NCI-H2081 (cell line): Measurements from ENCODE around the gene LPCAT3.
"Not testable (repeated sequence)": the region's sequence is repeated elsewhere in the genome, so short reads cannot be mapped to it uniquely, and the experiment has no call there.

Experiments used
- DNase-seq, 2 experiments: peaks; one replicate each; lab custom pipeline; 2025; lab: John Stamatoyannopoulos, UW

LPCAT3 gene

DNA sequence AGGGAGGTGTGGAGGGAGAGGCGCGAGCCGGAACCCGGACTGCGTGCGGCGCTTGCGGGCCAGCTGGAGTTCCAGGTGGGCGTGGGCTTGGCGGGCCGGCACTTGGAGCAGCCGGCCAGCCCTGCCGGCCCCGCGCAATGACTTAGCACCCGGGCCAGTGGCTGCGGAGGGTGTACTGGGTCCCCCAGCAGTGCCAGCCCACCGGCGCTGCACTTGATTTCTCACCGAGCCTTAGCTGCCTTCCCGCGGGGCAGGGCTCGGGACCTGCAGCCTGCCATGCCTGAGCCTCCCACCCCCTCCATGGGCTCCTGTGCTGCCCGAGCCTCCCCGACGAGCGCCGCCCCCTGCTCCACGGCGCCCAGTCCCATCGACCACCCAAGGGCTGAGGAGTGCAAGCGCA is 19.1 kb upstream of the LPCAT3 start:
- DNase-seq, result not testable (repeated sequence)

DNA sequence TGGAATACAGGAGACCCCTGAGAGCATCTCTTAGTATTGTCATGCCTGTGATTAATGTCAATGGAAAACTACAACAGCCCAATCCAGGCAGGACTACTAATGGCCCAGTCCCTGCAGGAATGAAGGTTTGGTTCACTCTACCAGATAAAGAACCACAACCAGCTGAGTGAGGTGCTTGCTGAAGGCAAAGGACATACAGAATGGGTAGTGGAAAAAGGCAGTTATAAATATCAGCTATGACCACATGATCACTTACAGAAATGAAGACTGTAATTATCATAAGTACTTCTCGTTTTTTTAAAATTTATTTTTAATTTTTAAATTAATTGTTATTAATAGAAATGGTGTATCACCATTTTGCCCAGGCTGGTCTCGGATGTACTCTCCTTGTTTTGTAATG is 17.2 kb upstream of the LPCAT3 start:
- no peak for DNase-seq

DNA sequence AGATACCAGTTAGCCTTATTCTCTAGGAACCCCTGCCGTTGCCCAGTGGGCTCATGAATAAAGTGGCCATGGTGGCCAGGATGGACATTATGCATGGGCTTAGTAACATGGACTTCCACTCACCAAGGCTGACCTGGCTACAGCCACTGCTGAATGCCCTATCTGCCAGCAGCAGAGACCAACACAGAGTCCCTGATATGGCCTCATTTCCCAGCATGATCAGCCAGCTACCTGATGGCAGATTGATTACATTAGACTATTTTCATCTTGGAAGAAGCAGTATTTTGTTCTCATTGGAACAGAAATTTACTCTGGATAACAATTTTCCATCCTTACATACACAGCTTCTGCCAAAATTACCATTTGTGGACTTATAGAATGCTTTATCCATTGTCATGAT is 16.2 kb upstream of the LPCAT3 start:
- no peak for DNase-seq

DNA sequence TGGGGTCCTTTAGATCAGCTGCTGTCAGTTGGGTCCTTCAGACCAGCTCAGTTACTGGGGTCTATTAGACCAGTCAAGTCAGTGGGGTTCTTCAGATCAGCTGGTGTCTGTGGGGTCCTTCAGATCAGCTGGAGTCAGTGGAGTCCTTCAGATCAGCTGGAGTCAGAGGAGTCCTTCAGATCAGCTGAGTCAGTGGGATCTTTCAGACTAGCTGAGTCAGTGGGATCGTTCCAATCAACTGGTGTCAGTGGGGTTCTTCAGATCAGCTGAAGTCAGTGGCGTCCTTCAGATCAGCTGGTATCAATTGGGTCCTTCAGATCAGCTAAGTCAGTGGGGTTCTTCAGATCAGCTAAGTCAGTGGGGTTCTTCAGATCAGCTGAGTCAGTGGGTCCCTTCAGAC is 14.7 kb upstream of the LPCAT3 start:
- DNase-seq, result no peak

DNA sequence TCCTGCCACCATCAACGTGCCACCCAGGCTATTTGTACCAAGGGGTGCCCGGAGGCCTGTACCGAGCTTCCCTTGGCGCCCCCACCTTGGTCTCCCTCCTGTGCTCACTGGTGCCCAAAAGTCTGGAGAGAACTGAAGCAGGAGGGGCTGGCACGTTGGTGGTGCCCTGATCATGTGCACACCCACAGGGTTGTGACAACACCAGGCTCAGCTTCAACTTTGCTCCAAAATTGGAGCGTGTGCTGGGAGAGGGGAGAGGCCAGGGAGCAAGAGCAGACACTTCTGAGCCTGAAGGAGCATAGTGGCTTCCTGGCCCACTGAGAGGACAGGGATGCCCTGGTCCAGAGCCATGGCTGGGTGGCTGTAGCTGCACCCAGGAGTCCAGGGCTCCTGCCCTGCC is 13.0 kb upstream of the LPCAT3 start:
- DNase-seq, result no peak

DNA sequence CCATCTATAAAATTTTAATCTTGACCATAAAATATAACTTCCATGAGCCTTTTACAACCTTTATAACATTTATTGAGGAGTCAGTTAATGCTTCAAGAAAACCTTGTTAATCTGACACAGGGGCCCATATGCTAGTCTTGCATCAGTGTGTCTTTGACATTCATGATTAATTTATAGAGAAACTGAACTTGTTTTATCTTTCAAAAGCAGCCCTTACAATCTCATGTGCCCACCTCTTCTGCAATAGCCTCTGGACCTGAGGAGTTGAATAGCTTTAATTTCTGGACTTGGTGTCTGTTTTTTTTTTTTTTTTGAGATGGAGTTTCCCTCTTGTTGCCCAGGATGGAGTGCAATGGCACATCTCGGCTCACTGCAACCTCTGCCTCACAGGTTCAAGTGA is 8.6 kb upstream of the LPCAT3 start:
- DNase-seq, result no peak

DNA sequence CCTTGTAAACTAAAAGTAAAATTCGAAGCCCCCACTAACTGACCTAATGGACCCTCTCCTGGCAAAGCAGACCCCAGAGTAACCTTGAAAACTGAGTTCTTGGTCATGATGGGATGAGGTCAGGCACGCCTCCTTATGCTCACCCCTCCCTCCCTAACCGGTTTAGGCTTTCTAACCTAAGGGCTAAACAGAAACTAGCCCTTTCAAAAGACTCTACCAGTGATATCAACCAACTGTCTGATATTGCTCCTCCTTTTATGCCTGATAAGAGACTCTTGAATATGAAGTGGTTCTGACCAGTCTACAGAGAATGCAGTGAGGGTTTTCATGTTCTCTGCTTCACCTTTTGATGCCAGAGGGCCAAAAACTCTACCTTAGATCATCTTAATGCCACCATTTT is 4.8 kb upstream of the LPCAT3 start:
- DNase-seq, result no peak

DNA sequence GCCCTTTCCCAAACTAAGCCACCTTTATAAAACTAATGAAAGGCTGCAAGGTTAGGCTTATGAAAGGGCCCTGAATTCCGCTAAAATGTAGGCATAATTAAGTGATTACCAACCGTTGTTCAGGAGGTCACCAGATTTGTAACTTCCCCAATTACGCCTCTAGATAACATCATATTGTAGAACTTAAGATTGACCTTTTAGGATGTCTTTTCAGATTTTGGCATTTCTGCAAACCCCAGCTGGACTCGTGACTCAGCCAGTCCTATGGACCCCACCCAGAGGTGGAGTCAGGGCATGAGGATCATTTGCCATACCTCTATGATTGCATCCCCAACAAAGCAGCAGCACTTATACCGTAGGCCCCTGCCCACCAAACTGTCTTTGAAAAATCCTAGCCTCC is 3.7 kb upstream of the LPCAT3 start:
- no peak for DNase-seq

DNA sequence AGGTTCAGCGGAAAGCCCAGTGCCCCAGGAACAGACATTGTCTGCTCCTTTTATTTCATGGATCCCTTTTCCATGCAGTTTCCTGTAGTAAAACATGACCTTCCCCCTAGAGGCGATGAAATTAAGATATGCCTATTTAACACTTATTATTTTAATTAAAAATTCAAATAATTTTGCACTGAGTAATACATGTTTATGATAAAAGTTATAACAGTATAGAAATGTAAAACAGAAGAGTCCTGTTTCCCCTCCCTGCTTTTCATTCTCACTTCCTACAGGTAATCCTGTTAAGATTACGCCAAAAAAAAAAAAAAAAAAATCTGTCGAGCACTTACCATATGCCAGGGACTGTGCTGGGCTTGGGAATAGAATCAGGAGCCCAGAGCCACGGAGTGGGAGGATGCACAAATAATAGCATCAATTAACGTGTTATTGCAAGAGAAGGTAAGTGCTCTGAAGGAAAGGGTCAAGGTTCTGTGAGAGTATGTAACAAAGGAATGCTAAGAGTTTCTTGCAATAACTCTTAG is 830 bp upstream of the LPCAT3 start:
- DNase-seq, result peak in 1 of 2 experiments; percentile 13

DNA sequence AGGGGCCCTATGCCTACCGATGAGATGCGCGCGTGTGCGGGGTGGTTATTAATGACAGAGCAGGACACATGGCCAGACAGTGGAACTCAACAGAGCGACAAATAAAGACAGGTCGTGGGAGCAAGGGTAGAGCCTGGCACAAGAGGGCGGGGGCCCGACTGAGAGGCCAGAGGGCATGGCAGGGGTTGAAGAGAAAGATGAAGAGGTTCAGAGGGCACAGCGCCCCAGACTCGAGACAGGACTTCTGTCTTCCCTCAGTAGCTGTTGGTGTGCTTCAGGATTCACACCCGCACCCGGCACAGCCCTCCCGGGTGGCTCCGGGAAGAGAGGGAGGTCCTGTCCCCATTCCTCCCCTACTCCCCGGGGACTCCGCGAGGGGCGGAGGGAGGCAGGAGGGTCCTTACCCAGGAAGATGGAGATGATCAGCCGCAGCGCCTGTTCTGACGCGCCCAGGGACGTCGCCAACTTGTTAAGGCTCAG is 366 bp downstream of the LPCAT3 start:
- DNase-seq, result peak in 1 of 2 experiments; percentile 78

DNA sequence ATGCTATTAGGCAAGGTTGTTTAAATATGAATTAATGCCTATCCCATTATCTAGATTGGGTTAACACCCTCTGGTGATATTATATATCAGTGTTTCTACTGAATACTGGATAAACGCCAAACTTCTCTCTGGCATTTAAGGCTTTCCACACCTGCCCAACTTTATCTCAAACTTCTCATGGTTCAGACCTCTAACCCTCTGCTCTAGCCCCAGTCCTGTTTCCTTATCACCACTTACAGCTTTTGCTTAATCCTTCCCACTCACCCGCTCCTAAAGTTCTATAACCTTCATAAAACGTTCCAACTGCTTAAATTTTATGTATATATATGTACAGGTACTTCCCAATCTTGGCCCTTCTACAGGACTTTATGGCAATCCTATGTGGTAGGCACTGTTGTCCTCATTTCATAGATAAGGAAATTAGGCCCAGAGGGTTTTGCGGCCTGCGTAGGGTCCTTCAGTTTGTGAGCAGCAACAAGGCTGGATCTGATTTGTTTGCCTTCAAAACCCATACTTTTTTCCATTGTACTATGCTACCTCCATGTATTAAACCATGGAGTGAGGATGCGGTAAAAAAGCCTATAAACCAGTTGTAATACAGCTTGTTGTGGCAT is 1.2 kb downstream of the LPCAT3 start:
- no peak for DNase-seq

DNA sequence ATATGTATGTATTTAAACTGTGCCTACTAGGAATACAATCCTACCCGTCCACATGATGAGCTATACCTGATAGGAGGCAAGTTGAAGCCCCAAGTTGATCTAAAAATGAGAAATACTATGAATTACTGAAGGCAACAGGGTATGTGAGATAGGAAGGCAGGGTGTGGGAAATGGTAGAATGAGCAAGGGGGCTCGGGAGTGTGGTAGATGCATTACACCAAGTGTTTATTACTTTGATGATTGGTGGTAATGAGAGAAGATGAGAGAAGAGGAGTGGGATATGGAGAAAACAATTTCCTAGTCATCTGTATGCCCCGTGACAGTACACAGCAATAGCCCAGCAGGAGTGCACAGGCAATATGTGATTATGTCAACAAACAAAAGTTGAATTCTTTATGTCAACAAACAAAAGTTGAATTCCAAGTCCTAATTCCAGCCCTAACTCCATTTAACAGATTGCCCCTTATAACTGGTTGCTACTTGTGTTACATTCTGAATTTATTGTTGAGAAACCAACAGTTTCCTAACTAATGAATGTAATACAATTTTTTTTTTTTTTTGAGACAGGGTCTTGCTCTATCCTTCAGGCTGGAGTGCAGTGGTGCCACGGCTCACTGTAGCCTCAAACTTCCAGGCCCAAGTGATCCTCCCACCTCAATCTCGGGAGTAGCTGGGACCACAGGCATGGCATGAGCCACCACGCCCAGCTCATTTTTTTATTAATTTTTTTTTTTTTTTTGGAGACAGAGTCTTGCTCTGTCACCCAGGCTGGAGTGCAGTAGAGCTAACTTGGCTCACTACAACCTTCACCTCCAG is 2.5 kb downstream of the LPCAT3 start:
- no peak for DNase-seq

DNA sequence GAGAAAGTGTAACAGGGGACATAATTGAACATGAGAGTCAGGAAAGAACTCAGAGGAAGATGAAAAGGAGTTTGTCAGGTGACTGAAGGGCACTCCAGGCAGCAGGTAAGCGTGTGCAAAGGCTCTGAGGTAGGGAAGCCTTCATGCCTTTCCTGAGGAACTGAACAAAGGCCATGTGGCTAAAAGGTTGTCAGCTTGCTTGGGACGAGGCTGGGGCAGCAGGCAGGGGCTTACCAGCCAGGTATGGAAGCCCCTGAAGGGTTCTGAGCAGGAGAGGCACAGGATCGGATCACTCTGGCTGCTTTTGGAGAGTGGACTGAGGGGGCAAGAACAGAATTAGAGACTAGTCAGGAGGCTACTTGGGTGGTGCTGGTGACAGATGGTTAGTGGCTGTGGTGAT is 5.2 kb downstream of the LPCAT3 start:
- DNase-seq, result no peak

DNA sequence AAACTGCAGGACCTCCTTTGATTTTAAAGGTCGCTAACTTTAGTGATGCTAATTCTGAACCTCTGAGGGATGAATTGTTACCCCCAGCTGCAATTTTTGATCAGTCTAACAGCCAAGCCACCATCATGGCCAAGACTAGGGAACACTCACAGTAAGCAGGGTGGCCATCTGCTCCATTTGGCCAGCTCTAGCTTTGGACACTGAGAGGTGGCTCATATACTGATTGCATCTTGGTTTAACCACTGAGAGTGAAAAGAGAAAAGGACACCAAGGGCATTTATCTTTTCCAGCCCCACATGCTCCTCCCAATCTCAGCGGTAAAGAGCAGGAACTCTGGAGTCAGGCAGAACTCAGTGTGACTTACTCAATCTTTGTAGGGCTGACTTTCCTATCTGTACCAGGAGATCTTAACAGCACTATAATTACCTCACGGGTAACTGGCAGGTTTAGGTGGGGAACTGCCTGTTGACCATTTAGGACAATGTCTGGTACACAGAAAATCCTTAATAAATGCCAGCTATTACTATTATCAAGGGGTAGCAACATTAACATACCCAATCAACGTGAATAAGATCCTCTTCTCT is 6.2 kb downstream of the LPCAT3 start:
- DNase-seq, result no peak

DNA sequence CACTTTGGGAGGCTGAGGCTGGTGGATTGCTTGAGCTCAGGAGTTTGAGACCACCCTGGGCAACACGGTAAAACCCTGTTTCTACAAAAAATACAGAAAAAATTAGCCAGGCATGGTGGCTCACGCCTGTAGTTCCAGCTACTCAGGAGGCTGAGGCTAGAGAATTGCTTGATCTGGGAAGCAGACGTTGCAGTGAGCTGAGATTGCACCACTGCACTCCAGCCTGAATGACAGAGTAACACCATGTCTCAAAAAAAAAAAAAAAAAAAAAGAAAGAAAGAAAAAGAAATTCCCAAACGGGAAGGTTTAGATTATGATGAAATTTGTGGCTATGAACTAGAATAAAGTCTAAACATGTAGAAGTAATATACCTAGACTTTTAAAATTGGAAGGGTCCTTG is 6.9 kb downstream of the LPCAT3 start:
- DNase-seq, result not testable (repeated sequence)

DNA sequence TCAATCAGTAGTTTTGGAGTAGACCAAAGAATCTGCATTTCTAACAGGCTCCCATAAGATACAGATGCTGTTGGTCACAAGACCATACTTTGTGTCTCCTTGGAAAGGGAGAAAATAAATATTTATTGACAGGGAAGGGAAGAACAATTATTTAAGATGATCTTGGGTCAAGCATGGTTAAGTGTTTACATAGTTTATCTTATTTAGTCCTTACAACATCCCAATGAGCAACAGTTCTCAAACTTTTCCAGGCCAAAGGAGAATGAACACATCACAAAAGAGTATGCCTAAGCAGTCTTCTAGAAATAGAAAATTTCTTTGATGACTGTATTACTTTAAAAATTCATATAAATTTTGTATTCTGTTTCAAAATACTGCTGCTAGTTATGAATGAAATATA is 8.8 kb downstream of the LPCAT3 start:
- no peak for DNase-seq

DNA sequence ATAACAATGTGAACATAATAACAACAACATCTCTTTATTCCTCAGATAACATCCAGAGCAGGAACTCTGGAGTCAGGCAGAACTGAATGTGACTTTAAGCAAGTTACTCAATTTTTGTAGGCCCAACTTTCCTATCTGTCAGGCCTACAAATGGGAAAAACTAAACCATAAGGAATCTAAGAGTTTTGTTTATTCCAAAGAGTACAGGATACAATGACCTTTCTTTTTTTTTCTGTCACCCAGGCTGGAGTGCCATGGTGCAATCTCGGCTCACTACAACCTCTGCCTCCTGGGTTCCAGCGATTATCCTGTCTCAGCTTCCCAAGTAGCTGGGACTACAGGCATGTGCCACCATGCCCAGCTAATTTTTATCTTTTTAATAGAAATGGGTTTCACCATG is 9.4 kb downstream of the LPCAT3 start:
- DNase-seq, result no peak

DNA sequence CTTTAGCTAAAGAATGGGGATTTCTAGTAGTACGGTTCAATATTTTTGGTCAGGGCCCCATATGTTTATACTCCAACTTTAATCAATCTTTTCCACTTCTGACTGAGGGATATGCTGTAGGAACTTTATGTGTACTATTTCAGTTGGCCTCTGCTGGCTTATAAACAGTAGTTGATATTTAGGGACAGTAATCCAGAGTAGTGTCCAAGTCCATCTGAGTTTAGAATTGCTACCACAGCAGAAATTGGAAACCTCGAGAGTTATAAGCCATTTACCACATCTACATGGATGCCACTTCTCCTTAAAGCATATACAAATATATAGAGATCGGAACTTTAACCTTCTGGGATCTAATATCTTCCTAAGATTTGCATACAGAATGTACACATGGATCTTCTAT is 11.6 kb downstream of the LPCAT3 start:
- no peak for DNase-seq

DNA sequence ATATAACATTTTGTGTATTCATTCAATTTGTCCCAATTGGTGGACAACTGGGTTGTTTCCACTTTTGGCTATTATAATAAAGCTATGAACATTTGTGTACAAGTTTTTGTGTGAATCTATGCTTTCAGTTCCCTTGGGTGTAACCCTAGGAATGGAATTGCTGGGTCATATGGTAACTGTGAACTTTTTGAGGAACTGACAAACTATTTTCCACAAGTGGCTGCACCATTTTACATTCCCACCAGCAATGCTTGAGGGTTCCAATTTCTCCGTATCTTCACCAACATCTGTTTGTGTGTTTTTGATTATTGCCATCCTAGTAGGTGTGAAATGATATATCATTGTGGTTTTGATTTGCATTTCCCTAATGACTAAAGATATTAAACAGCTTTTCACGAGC is 13.0 kb downstream of the LPCAT3 start:
- DNase-seq, result no peak

DNA sequence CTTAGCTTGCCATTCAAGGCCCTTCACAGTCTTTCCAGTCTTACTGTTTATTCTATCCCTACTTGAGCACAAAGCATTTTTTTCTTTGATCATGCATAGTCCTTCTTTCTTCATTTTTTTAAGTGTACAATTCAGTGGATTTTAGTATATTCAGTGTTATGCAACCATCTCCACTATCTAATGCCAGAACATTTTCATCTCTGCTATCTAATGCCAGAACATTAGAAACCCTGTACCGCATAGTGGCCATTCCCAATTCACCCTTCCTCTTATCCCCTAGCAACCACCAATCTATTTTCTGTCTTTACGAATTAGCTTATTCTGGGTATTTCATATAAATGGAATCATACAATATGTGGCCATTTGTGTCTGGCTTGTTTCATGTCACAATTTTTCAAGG is 13.4 kb downstream of the LPCAT3 start:
- no peak for DNase-seq

DNA sequence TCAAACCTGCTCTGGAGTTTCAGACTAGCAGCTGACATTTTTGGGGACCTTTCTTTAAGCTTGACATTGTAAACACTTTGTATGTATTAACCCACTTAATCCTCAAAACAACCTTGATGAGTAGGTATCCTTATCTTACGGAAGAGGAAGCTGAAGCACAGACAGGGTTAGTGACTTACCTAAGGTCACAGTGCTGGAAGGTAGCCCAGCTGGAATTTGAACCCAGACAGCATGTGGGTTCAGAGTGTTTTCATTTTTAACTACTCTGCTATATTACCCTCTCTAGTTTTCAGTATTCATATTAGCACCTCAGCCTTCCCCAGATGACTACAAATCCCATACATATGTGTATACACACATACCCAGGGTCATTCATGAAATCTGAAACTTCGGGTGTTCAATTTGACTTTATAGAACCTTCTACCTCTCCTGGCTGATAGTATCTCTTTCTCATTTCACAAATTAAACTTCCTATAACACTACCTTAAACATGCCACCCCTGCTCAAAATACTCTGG is 13.9 kb downstream of the LPCAT3 start:
- no peak for DNase-seq

DNA sequence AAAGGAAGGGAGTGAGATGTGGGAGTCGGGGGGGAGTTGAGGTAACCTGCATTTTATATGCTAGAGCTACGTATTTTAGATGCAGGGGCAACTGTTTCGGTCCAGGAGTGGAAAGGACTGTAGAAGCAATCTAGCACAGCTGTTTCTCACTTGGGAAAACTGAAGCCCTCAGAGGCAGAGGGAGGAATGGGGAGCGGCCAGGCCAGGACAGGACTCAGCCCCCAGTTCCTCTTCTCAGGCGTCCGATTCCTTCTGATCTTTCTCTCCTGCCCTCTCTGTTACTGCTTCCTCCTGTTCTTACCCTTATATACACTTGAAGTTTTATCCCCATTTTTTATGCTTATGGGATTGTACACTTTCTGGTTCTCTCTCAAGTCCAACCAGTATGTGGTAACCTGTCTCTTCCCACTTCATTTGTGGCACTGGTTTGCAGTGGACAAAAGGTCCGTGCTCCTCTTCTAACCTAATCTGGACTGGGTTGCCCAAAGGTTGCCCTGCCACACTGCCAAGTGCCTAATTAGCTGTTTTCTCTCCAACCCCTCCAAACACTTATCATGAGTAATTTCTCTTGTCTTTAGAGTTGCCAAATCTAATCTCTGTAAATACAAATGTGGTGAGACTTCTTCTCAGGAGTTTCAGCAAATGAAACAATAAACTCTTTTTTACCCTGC is 16.2 kb downstream of the LPCAT3 start:
- no peak for DNase-seq
